Mesodermal cell (in vitro differentiated cells): Measurements from ENCODE around the gene TAF12.

Experiments
- H3K27ac ChIP-seq: 2 replicates; pipeline ENCODE4 v1.7.0; 2013; ENCODE audit warnings: mild to moderate bottlenecking, low read depth, low read length, moderate library complexity; ENCODE audit not compliant: severe bottlenecking
- H3K36me3 ChIP-seq: 2 replicates; pipeline ENCODE4 v1.7.1; 2013; ENCODE audit warnings: mild to moderate bottlenecking, low read length, moderate library complexity; ENCODE audit not compliant: control insufficient read depth, insufficient read depth
- H3K4me1 ChIP-seq: one replicate; pipeline ENCODE4 v1.7.1; 2013; ENCODE audit warnings: mild to moderate bottlenecking, low read length; ENCODE audit not compliant: insufficient read depth, control insufficient read depth, poor library complexity, severe bottlenecking
- H3K4me3 ChIP-seq: 2 replicates; pipeline ENCODE4 v1.7.0; 2013; ENCODE audit warnings: low read length, control low read depth, mild to moderate bottlenecking; ENCODE audit not compliant: insufficient read depth, poor library complexity, severe bottlenecking; ENCODE audit errors: extremely low read depth
- H3K9me3 ChIP-seq: 2 replicates; pipeline ENCODE4 v1.7.1; 2013; ENCODE audit warnings: mild to moderate bottlenecking, low read length, moderate library complexity; ENCODE audit not compliant: control insufficient read depth
- WGBS, 2 experiments: methylation state at CpG; one replicate each; pipeline ENCODE4 v1.1.5; 2013; ENCODE audit warnings: missing lambda C conversion rate in 2 of 2; ENCODE audit not compliant: insufficient coverage in 2 of 2; 5-methylcytosine and 5-hydroxymethylcytosine counted together

Gene TAF12

GRCh38 chr1:28565040-28565439 lies 77.8 kb downstream of the TAF12 start:
- Histone ChIP-seq H3K27ac (no peak overlapping the region), H3K4me3 (no peak overlapping the region), H3K4me1 (no peaks in the 10 kb centered on the region), H3K36me3 (peaks cover 79% of the 10 kb centered on the region), H3K9me3 (no peaks in the 10 kb centered on the region)
- WGBS, 2 experiments = 96 to 98% methylated on average over 7 of the region's 7 CpGs

GRCh38 chr1:28564310-28564709 lies 78.6 kb downstream of the TAF12 start:
- Histone ChIP-seq H3K36me3 (peaks cover 84% of the 10 kb centered on the region), H3K4me3 (no peak overlapping the region), H3K4me1 (no peaks in the 10 kb centered on the region), H3K9me3 (no peaks in the 10 kb centered on the region), H3K27ac (no peak overlapping the region)

GRCh38 chr1:28560886-28561285 lies 82.0 kb downstream of the TAF12 start:
- peaks cover 84% of the 10 kb centered on the region for H3K36me3 ChIP-seq

More at GRCh38 chr1:28560886-28561285, 82.0 kb downstream of the TAF12 start:
- Histone ChIP-seq H3K4me1 (no peaks in the 10 kb centered on the region), H3K4me3 (no peak overlapping the region), H3K9me3 (no peaks in the 10 kb centered on the region), H3K27ac (no peak overlapping the region)
- WGBS, 2 experiments = 100% methylated on average over 1 of the region's 3 CpGs
